GM15510 (cell line): ENCODE data around the gene OR4K1.

Source experiments
- POLR2A ChIP-seq: IDR thresholded peaks from 3 replicates; pipeline ENCODE4 v1.6.1; 2011; ENCODE audit warnings: borderline replicate concordance; ENCODE audit not compliant: insufficient read length; ENCODE audit errors: extremely low read depth

The OR4K1 gene

GRCh38 chr14:19930617-19931016 is at the start of gene OR4K1:
OR4K1 (plus strand) TSS chr14:19930917; CDS start chr14:19935667, 4,750 bp downstream.
- TF ChIP-seq POLR2A: no peak

- no peak for TF ChIP-seq POLR2A
Observed at GRCh38 chr14:19895282-19895681, 35.4 kb upstream of the OR4K1 start.

GRCh38 chr14:19900999-19901398 is 29.7 kb upstream of the OR4K1 start:
- TF ChIP-seq POLR2A: no peak

- TF ChIP-seq POLR2A: no peak
Observed at GRCh38 chr14:19902409-19902808, 28.3 kb upstream of the OR4K1 start.

- TF ChIP-seq POLR2A: no peak
Observed at GRCh38 chr14:19906665-19907064, 24.1 kb upstream of the OR4K1 start.

GRCh38 chr14:19911114-19911513 is 19.6 kb upstream of the OR4K1 start:
- TF ChIP-seq POLR2A: no peak

GRCh38 chr14:19917243-19917642 is 13.5 kb upstream of the OR4K1 start:
- no peak for TF ChIP-seq POLR2A

- no peak for TF ChIP-seq POLR2A
Observed at GRCh38 chr14:19917955-19918518, 12.7 kb upstream of the OR4K1 start.

GRCh38 chr14:19918553-19919264 is 12.0 kb upstream of the OR4K1 start:
- TF ChIP-seq POLR2A: no peak

GRCh38 chr14:19920021-19920657 is 10.6 kb upstream of the OR4K1 start, which contains the start of gene OR4K5:
OR4K5 (plus strand) TSS chr14:19920607; CDS start chr14:19920607, 0 bp downstream.
- no peak for TF ChIP-seq POLR2A

- no peak for TF ChIP-seq POLR2A
Observed at GRCh38 chr14:19941668-19942067, 11.0 kb downstream of the OR4K1 start.

GRCh38 chr14:19947413-19948090 is 16.8 kb downstream of the OR4K1 start:
- TF ChIP-seq POLR2A: no peak

GRCh38 chr14:19949218-19949617 is 18.5 kb downstream of the OR4K1 start:
- no peak for TF ChIP-seq POLR2A

GRCh38 chr14:19974844-19975243 is 44.1 kb downstream of the OR4K1 start:
- TF ChIP-seq POLR2A: no peak

- no peak for TF ChIP-seq POLR2A
Observed at GRCh38 chr14:19975291-19975690, 44.6 kb downstream of the OR4K1 start, which contains the start of gene OR4K15. OR4K15 (plus strand) TSS chr14:19975591; CDS start chr14:19975591, 0 bp downstream.
